ENCODE results near the gene STK32C. TPM values are rescaled to one million over a fixed set of nuclear protein-coding genes. Genes with fewer than 3 reads are reported as not detected.

STK32C gene
- total and polyA plus RNA-seq, 12 donors: 2.7 to 8.9 (median 5.7) TPM

- no peak for ATAC-seq
- intact Hi-C loops (cut with DNase I): no loop called here
- no peak for DNase-seq
- Histone ChIP-seq H3K9me3 (no peaks in the 10 kb centered on the region), H3K27ac (no peak overlapping the region), H3K27me3 (peaks cover 0 to 2% (median 0%) of the 10 kb centered on the region in 7 donors), H3K4me1 (no peaks in the 10 kb centered on the region), H3K4me3 (no peak overlapping the region), H3K36me3 (no peaks in the 10 kb centered on the region)
- no peak for TF ChIP-seq CTCF (IDR thresholded peaks at IDR 0.05)
- WGBS, 2 donors: 94% methylated on average over 8 of the region's 8 CpGs
Observed at GRCh38 chr10:132273304-132273944, 34.3 kb downstream of the STK32C start.

GRCh38 chr10:132272231-132272971 is 35.3 kb downstream of the STK32C start:
- 66% methylated on average over 35 of the region's 35 CpGs for WGBS, 2 donors
- no peak overlapping the region for H3K27ac ChIP-seq
- TF ChIP-seq CTCF (IDR thresholded peaks at IDR 0.05): no peak
- peak in 2 of 8 donors; percentile 39 to 45 for ATAC-seq
- no peaks in the 10 kb centered on the region for H3K9me3 ChIP-seq
- peaks cover 0 to 2% (median 0%) of the 10 kb centered on the region in 7 donors for H3K27me3 ChIP-seq
- H3K4me3 ChIP-seq: no peak overlapping the region
- intact Hi-C loops (cut with DNase I): no loop called here
- no peaks in the 10 kb centered on the region for H3K4me1 ChIP-seq
- no peak for DNase-seq
- no peaks in the 10 kb centered on the region for H3K36me3 ChIP-seq

- no peak overlapping the region for H3K27ac ChIP-seq
- ATAC-seq (no peak), DNase-seq (no peak)
- 85 to 88% methylated on average over 27 of the region's 27 CpGs for WGBS, 2 donors
- H3K4me1 ChIP-seq: peaks cover 0 to 4% (median 0%) of the 10 kb centered on the region in 9 donors
- peaks cover 0 to 4% (median 0%) of the 10 kb centered on the region in 7 donors for H3K27me3 ChIP-seq
- H3K4me3 ChIP-seq: no peak overlapping the region
- no peaks in the 10 kb centered on the region for H3K36me3 ChIP-seq
- intact Hi-C loops (cut with DNase I): no loop called here
- H3K9me3 ChIP-seq: no peaks in the 10 kb centered on the region
- TF ChIP-seq CTCF (IDR thresholded peaks at IDR 0.05): no peak
Observed at GRCh38 chr10:132271458-132272230, 36.1 kb downstream of the STK32C start.

GRCh38 chr10:132270721-132271457 is 36.9 kb downstream of the STK32C start:
- WGBS, 2 donors: 87 to 88% methylated on average over 11 of the region's 11 CpGs
- ATAC-seq (no peak), DNase-seq (no peak)
- Histone ChIP-seq H3K4me3 (no peak overlapping the region), H3K4me1 (peaks cover 0 to 10% (median 0%) of the 10 kb centered on the region in 9 donors), H3K9me3 (no peaks in the 10 kb centered on the region), H3K27me3 (peaks cover 0 to 4% (median 0%) of the 10 kb centered on the region in 7 donors), H3K27ac (no peak overlapping the region), H3K36me3 (no peaks in the 10 kb centered on the region)
- intact Hi-C loops (cut with DNase I): no loop called here
- no peak for TF ChIP-seq CTCF (IDR thresholded peaks at IDR 0.05)

Measured in heart right ventricle (tissue), 16 donors.